CD4-positive, alpha-beta T cell treated with Interleukin-17A for 1 hour (primary cell): ENCODE measurements around the gene POLRMT.
"Not testable (repeated sequence)": the region's sequence is repeated elsewhere in the genome, so short reads cannot be mapped to it uniquely, and the experiment has no call there.

Source experiments
- DNase-seq: peaks from one replicate; pipeline ENCODE4 v3.0.0-alpha.2; 2020

POLRMT gene

DNA sequence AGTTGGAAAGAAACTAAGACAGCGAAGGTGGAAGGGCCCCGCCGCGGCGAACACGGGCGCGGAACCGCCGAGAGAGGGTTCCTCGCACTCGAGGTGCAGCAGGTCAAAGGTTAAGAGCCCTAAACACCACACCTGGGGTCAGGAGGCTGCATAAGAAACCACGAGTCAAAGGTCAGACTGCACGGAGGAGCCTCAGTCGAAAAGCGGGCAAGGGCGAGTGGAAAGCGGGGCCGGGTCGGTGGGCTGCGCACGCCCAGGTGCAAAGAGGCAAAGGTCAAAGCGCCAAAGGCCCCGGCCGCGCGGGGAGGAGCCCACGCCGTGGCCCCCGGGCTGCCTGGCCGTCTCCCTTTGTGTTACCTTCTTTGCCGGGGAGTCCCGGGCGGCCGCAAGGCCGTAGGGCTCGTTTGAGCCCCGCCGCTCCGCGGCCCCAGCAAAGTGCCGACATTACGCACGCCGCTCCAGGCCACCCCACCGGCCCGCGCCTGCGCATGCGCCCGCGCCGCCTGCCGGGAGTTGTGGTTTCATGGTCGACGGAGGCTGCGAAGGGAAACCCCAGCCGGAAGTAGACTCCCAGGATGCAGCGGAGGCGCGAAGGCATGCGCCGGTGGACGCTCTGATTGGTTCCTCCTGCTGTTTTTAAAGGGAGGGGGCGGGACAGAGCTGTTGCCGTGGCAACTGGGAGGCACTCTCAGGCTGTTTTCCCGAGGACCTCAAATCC, at the start of gene POLRMT:
TSS of gene POLRMT (minus strand) at position 470 of the 718 bp plus-strand sequence. CDS start at position 445, 25 bp downstream.
- DNase-seq = peak; percentile 98

DNA sequence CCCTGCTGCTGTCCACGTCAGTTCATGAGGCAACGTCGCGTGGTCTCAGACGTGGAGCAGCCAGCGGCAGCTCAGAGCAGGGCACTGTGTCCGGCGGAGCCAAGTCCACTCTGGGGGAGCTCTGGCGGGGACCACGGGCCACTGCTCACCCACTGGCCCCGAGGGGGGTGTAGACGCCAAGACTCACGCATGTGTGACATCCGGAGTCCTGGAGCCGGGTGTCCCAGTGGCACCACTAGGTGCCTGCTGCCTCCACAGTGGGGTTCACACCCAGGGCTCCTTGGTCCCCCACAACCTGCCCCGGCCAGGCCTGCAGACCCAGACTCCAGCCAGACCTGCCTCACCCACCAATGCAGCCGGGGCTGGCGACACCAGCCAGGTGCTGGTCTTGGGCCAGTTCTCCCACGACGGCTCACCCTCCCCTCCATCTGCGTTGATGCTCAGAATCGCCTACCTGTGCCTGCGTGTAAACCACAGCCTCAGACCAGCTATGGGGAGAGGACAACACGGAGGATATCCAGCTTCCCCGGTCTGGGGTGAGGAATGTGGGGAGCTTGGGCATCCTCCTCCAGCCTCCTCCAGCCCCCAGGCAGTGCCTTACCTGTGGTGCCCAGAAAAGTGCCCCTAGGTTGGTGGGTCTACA, 49.5 kb upstream of the POLRMT start:
- no peak for DNase-seq

DNA sequence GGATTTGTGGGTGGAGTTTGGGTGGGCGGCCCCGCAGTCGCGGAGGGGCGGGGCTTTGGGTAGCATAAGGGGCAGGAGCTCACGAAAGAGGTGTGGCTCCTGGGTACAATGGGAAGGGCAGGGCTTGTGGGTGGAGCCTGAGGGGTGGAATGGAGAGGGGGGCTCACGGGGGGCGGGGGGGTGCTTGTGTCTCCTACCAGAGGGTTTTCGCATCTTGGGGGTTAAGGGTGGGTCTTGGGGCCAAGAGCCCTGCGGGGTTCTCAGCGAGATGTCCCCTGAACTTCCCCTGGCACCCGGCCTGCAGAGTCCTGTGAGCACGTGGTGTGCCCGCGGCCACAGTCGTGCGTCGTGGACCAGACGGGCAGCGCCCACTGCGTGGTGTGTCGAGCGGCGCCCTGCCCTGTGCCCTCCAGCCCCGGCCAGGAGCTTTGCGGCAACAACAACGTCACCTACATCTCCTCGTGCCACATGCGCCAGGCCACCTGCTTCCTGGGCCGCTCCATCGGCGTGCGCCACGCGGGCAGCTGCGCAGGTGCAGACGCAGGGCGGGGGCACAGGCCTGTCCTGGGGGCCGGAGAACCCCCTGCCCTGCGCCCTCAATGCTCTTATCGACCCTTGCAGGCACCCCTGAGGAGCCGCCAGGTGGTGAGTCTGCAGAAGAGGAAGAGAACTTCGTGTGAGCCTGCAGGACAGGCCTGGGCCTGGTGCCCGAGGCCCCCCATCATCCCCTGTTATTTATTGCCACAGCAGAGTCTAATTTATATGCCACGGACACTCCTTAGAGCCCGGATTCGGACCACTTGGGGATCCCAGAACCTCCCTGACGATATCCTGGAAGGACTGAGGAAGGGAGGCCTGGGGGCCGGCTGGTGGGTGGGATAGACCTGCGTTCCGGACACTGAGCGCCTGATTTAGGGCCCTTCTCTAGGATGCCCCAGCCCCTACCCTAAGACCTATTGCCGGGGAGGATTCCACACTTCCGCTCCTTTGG, 48.0 kb upstream of the POLRMT start:
- no peak for DNase-seq

DNA sequence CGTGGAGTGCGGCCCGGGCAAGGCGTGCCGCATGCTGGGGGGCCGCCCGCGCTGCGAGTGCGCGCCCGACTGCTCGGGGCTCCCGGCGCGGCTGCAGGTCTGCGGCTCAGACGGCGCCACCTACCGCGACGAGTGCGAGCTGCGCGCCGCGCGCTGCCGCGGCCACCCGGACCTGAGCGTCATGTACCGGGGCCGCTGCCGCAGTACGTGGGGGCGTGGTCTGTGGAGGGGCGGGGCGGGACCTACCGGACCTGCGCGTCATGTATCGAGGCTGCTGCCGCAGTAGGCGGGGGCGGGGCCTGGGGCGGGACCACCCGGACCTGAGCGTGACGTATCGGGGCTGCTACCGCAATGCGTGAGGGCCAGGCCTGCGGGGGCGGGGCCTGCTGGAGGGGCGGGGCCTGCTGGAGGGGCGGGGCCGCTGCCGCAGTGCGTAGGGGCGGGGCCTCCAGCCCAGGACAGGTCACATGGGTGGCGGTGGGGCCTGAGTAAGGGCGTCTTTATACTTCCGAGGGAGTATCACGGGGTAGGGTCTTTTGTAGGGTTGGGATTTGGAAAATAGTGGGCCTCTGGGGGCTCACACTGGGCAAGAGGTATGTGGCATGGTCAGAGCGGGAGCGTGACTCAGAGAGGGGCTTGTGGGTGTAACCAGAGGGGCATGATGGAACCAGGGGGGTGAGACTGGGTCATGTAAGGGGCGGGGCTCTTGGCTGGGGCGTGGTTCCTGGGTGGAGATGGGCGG, 47.1 kb upstream of the POLRMT start:
- DNase-seq = peak; percentile 99

DNA sequence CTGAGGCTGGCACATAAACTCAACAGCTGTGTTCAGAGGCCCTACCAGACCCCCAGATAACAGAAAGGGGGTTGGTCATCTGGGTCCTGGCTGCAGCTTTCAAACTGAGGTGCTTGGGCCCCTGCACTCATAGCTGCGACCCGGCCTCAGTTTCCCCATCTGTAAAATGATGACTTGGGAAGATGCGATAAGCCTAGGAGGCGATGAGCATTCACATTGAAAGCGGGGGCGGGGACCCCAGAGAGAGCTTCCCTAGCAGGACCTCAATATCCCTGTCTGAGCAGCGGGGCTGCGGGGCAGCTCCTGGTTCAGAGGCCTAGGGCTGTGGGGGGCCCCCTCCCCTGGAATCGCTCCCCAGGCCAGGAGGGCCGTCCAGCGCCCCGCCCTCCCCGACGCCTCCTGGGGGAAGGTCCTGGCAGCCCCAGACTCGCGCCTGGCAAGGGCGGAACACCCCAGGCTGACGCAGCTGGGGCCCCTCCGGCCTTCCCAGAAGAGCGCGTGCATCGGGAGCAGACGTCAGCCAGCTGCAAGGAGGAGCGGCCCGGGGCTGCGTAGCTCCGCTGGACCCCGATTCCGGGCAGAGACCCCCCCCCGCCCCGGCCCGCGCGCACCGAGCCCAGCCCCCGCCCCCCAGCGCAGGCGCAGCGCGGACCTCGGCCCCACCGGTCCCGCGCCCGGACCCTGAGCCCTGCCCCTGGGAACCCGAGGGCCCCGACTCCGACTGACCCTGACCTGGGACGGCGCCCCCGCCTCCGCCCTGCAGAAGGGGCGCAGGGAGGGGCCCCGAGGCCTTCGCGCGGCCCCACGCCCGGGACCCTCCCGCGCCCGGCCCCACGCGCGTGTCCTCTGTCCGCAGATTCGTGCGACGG, 46.3 kb upstream of the POLRMT start:
- DNase-seq = no peak

DNA sequence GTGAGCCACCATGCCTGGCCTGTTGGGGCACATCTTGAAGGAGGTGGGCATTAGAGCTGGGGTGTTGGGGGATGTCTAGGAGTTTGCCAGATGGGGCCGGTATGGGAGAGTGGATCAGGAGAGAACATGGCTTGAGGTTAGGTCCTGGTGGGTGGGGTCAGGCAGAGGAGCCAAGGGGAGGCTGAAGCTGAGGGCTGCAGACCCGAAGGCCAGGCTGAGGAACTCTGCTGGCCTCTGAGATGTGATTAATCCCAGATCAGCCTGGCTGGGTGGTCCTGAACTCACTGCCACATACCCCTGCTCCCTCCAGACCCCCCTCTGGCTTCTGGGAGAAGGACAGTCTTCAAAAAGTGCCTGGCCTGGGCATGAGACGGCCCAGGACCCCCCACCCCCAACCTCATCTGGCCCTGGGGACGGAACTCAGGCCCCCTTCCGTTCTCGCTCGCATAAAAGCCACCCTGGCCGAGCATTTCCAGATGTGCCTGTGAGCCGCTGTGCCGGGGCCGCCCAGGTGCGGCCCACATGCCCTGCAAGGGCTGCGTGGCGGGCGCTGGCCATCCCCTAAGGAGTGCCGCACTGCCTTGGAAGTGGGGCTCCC, 45.6 kb upstream of the POLRMT start:
- no peak for DNase-seq

DNA sequence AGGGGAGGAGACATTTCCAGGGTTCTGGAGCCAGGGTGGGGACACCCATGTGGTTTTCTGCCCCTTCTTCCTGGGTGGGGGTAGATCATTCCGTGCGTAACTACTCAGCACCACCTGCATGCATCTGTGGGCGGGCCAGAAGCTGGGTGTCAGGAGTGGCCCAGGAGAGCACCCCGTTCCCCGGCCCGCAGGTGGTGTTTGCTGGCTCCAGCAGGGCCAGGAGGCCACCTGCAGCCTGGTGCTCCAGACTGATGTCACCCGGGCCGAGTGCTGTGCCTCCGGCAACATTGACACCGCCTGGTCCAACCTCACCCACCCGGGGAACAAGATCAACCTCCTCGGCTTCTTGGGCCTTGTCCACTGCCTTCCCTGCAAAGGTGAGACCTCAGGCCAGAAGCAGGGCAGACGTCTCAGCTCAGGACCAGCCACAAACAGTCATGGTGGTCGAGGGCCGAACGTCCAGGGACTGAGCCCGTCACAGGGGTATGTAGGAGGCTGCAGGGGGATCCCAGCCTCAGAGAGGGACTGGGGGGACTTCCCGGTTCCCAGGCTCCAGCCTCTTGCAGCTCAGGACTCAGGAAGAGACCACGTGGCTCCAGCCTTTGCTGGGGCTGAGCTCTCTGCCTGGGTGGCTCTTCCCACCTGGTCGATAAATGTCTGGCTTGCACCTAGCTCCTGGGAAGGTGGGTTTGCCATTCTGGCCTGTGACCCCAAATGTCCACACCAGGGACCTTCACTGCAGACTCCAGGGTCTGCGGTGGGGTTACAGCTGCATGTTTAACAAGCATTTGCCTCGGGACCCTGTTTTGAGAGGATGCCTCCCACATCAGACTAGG, 44.5 kb upstream of the POLRMT start:
- no peak for DNase-seq

DNA sequence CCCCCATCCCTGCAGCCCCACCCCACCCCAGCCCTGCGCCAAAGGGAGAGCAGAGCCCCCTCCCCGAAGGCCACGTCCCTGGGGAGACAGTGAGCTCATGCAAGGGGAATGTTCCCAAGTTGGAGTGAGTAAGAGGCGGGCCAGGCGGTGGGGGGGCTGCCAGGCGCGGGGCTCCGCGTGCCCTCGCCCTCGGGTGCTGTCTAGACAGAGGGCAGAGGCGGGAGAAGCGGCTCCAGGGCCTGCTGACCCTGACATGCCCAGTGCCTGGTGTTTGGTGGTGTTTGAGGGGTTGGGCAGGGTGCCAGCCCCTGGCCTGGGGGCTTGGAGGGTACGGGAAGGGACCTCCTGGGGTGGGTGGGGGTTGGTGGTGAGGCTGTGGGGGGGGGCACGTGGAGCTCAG, 43.9 kb upstream of the POLRMT start:
- DNase-seq = no peak

DNA sequence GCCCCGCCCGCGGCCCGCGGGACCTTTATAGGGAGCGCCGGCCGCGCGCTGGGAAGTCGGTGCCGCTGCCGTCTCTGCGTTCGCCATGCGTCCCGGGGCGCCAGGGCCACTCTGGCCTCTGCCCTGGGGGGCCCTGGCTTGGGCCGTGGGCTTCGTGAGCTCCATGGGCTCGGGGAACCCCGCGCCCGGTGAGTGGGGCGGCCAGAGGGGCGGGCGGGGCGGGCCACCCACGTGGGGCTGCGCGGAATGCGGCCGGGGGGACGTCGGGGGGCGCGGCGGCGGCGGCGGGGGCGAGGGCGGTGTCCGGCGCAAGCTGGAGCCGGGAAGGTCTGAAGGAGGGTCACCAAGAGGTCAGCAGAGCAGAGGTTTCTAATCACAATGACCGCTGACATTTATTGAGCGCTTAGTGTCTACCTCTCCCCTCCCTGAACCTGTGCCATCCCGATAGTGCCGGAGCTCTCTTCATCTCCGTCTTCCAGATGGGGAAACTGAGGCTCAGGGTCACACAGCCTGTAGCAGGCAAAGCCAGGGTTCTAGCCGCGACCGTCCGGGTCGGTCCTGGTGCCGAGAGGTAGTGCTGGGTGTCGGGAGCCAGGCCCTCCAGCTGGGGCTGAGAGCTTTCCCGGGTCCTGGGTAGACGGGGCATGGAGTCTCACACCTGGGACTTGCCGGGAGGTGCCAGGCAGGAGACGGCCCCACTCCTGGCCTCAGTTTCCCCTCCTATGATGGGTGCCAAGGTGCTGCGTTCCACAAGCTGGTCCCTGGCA, 43.2 kb upstream of the POLRMT start, which contains the start of gene FSTL3:
TSS of gene FSTL3 (plus strand) at position 54 of the 767 bp plus-strand sequence. CDS start at position 86, 32 bp downstream.
- DNase-seq = no peak

DNA sequence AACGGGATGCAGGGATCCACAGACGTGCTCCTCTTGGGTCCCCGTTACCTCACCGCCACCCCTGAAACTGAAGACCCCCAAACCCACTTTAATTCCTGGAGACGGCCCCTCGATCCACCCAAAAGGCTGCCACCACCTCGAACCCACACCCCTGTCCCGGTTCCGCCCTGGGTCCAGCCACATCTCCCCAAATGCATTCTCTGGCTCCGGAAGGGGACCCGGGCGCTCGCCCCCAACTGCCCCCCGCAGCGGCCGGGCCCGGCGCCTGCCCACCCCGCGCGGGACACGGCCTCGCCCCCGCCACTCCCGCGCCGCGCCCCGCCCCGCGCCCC, 42.6 kb upstream of the POLRMT start:
- no peak for DNase-seq

DNA sequence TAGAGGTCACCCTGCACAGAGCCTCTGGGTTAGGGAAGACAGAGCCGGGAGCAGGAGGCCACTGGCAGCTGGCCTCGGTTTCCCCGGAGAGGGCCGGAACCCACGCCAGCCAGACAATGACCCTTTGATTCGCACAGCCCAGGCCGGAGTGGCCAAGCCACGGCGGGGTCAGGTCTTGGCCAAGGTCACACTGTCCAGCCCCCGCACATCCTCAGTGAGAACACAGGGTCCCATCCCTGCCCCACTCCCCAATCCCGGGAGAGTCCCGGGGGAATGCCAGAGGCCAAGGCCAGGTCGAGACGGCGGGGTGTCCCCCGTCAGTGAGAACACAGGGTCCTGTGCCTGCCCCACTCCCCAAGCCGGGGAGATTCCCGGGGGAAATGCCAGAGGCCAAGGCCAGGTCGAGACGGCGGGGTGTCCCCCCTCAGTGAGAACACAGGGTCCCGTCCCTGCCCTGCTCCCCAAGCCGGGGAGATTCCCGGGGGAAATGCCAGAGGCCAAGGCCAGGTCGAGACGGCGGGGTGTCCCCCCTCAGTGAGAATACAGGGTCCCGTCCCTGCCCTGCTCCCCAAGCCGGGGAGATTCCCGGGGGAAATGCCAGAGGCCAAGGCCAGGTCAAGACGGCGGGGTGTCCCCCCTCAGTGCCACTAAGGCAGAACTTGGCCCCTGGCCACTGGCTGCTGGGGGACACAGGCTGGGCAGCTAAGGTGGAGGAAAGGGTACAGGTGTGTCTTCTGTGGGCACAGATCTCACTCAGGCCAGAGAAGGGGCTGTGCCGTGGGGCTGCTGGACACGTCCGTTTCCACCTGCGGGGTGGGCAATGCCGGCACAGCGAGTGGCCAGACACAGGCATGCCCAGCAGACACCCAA, 41.2 kb upstream of the POLRMT start:
- DNase-seq = no peak

DNA sequence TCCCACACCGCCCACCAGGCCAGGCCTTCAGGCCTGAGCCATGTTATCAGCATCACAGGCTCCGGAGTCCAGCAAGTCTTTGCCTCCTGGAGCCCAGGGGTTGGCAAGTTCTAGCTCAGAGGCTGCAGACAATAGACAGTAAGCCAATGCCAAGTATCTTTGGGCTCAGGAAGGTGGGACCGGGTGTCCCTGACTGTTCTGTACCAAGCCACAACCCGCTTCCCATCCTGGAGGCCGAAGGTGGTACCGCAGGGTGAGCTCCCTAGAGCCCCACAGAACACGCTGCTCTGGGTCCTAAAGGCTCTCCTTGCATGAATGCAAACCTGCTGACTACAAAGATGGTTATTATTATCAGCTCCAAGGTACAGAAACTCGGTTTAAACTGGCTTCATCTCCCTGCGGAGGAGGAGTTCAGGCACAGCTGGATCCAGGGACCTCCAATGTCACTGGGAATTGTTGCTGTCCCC, 37.3 kb upstream of the POLRMT start:
- DNase-seq = no peak

DNA sequence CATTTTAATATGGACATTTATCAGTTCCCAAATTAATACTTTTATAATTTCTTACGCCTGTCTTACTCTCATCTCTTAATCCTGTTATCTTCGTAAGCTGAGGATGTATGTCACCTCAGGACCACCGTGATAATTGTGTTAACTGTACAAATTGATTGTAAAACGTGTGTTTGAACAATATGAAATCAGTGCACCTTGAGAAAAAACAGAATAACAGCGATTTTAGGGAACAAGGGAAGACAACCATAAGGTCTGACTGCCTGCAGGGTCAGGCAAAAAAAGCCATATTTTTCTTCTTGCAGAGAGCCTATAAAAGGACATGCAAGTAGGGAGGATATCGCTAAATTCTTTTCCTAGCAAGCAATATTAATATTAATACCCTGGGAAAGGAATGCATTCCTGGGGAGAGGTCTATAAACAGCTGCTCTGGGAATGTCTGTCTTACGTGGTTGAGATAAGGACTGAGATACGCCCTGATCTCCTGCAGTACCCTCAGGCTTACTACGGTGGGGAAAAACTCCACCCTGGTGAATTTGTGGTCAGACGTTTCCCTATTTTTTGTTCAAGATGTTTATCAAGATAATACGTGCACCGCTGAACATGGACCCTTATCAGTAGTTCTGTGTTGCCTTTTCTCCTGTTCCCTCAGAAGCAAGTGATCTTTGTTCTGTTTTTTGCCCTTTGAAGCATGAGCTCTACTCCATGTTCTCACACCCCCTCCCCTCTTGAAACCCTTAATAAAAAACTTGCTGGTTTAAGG, 35.5 kb upstream of the POLRMT start:
- not testable (repeated sequence) for DNase-seq

DNA sequence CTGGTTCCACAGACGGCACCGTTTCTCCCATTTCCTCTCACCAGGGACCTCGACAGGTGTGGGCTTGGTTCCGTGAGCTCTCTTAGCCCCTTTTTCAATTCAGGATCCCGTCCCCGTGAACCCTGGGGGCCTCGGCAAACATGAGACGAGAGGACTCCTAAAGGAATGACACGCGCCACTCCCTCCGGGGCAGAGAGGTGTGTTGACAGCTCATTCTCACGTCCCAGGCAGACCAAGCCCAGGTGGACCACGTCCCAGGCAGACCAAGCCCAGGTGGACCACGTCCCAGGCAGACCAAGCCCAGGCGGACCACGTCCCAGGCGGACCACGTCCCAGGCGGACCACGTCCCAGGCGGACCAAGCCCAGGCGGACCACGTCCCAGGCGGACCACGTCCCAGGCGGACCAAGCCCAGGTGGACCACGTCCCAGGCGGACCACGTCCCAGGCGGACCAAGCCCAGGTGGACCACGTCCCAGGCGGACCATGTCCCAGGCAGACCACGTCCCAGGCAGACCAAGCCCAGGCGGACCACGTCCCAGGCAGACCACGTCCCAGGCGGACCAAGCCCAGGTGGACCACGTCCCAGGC, 33.7 kb upstream of the POLRMT start:
- DNase-seq = not testable (repeated sequence)

DNA sequence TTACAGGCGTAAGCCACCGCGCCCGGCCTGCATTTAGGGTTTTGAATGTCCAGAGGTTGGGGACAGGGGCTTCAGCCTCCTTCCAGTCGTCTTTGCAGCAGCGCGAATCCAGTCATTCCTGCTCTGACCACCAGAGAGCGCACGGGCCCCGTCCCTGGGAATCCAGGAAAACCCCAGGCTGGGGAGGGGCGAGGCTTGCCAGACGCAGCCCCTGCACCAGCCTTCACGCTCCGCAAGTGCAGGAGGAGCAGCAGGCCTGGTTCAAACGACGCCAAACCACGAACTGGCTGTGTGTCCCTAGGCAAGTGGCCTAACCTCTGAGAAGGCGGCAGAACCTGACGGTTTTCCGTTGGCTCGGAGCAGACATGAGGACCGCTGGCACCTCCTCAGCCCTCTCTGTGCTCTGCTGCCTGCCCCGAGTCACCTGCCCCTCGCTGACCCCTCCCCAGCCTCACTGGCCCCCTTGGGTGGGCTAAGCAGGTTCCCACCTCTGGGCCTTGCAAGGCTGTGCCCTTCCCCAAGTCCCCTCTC, 31.6 kb upstream of the POLRMT start:
- peak; percentile 87 for DNase-seq

DNA sequence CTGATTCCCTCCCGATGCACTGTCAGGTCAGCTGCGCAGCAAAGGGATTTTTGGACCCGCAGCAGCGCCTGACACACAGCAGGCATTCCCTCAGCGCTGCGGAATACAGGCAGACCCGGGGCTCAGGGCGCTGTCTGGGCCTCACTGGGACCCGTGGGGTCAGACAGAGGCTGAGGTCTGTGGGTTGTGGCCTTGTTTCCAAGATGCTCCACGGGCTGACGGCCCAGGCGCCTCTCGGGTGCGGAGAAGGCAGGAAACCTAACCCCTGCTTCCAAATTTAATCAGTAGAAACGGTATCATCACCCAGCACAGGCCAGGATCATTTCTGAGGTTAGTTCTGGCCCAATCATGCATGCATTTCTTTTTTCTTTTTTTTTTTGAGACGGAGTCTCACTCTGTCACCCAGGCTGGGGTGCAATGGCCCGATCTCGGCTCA, 30.4 kb upstream of the POLRMT start:
- DNase-seq = no peak
